ENCODE data around the gene RNF32.

- no peak for TF ChIP-seq CTCF (IDR thresholded peaks at IDR 0.05; ENCODE audit: insufficient read depth, low read depth, low read length)
- no peak for TF ChIP-seq EZH2 (IDR thresholded peaks at IDR 0.05; ENCODE audit: insufficient read depth, low read length)
Measured at GRCh38 chr7:156666368-156667109, 26.0 kb downstream of the RNF32 start.
